Chondrocyte (in vitro differentiated cells): ENCODE results near the gene PLEKHA6. TPM values are rescaled to one million over a fixed set of nuclear protein-coding genes. Genes with fewer than 3 reads are reported as not detected.

Experiments
- DNase-seq: peaks from one replicate; pipeline ENCODE4 v3.0.0; 2021; ENCODE audit warnings: mixed read lengths, low spot score
- H3K27ac Mint-ChIP-seq: one replicate; pipeline ENCODE4 v1.8.0; 2021; ENCODE audit warnings: mild to moderate bottlenecking, moderate library complexity, mixed read lengths; ENCODE audit not compliant: unreplicated experiment
- H3K27me3 Mint-ChIP-seq: 2 replicates; pipeline ENCODE4 v1.8.0; 2021; ENCODE audit warnings: low read depth, mixed read lengths
- H3K36me3 Mint-ChIP-seq: 2 replicates; pipeline ENCODE4 v1.8.0; 2021; ENCODE audit warnings: low read depth, mixed read lengths
- H3K4me1 Mint-ChIP-seq: 2 replicates; pipeline ENCODE4 v1.8.0; 2021; ENCODE audit warnings: low read depth, mild to moderate bottlenecking, mixed read lengths
- H3K4me3 Mint-ChIP-seq: one replicate; pipeline ENCODE4 v1.8.0; 2021; ENCODE audit warnings: mild to moderate bottlenecking, moderate library complexity, mixed read lengths; ENCODE audit not compliant: unreplicated experiment
- H3K9me3 Mint-ChIP-seq: 2 replicates; pipeline ENCODE4 v1.8.0; 2021; ENCODE audit warnings: low read depth, mixed read lengths
- CTCF ChIP-seq: fragments of 200-600 bp; sonication (generic); IDR thresholded peaks from 2 replicates; pipeline ENCODE4 v1.5.0; 2021; ENCODE audit warnings: antibody characterized with exemption, mild to moderate bottlenecking, moderate library complexity
- total RNA-seq: library from RNA; stranded (reverse); gene quantifications from 3 replicates; pipeline ENCODE4 v1.2.1, GENCODE V29; 2021

The PLEKHA6 gene
- total RNA-seq, 1 donor from 2014 or later = 0.15 TPM

GRCh38 chr1:204225841-204226735, 133.6 kb downstream of the PLEKHA6 start:
- Mint-ChIP-seq H3K9me3 (no peaks in the 10 kb centered on the region), H3K36me3 (no peaks in the 10 kb centered on the region), H3K27ac (no peak overlapping the region), H3K4me1 (peaks cover 4% of the 10 kb centered on the region), H3K27me3 (peaks cover 2% of the 10 kb centered on the region), H3K4me3 (no peak overlapping the region)
- DNase-seq = no peak
- no peak for TF ChIP-seq CTCF

- Mint-ChIP-seq H3K36me3 (no peaks in the 10 kb centered on the region), H3K27ac (no peak overlapping the region), H3K9me3 (no peaks in the 10 kb centered on the region), H3K4me1 (peaks cover 4% of the 10 kb centered on the region), H3K4me3 (no peak overlapping the region), H3K27me3 (peaks cover 2% of the 10 kb centered on the region)
- no peak for DNase-seq
- no peak for TF ChIP-seq CTCF
Measured at GRCh38 chr1:204224655-204225054, 135.1 kb downstream of the PLEKHA6 start.

GRCh38 chr1:204223129-204223860, 136.4 kb downstream of the PLEKHA6 start:
- Mint-ChIP-seq H3K9me3 (no peaks in the 10 kb centered on the region), H3K27me3 (no peaks in the 10 kb centered on the region), H3K4me1 (peaks cover 4% of the 10 kb centered on the region), H3K27ac (no peak overlapping the region), H3K36me3 (no peaks in the 10 kb centered on the region), H3K4me3 (no peak overlapping the region)
- TF ChIP-seq CTCF = no peak
- DNase-seq = no peak

- no peak overlapping the region for H3K4me3 Mint-ChIP-seq
- no peaks in the 10 kb centered on the region for H3K36me3 Mint-ChIP-seq
- no peak overlapping the region for H3K27ac Mint-ChIP-seq
- DNase-seq = no peak
- H3K9me3 Mint-ChIP-seq = no peaks in the 10 kb centered on the region
- TF ChIP-seq CTCF = no peak
- H3K27me3 Mint-ChIP-seq = peaks cover 5% of the 10 kb centered on the region
- peaks cover 4% of the 10 kb centered on the region for H3K4me1 Mint-ChIP-seq
Measured at GRCh38 chr1:204222764-204223055, 137.0 kb downstream of the PLEKHA6 start.

- TF ChIP-seq CTCF = no peak
- Mint-ChIP-seq H3K9me3 (no peaks in the 10 kb centered on the region), H3K27ac (no peak overlapping the region), H3K4me3 (no peak overlapping the region), H3K36me3 (no peaks in the 10 kb centered on the region), H3K4me1 (peaks cover 4% of the 10 kb centered on the region), H3K27me3 (peaks cover 8% of the 10 kb centered on the region)
- DNase-seq = no peak
Measured at GRCh38 chr1:204222006-204222763, 137.5 kb downstream of the PLEKHA6 start.
